ENCODE results near the gene RELA.

- TF ChIP-seq POLR2A (IDR thresholded peaks at IDR 0.05; ENCODE audit: low read depth, low read length) (no peak), POLR2AphosphoS5 (IDR thresholded peaks at IDR 0.05; ENCODE audit: low read depth, low read length) (no peak), TAF1 (IDR thresholded peaks at IDR 0.05; ENCODE audit: borderline replicate concordance, low read depth, low read length) (no peak)
Observed at GRCh38 chr11:65610404-65610803, 52.3 kb downstream of the RELA start.
